NCI-H2107 (cell line): ENCODE results near the gene ANKRD39.
"Not testable (repeated sequence)": the region's sequence is repeated elsewhere in the genome, so short reads cannot be mapped to it uniquely, and the experiment has no call there.

Source experiments
- DNase-seq: peaks from one replicate; lab custom pipeline; 2025; lab: John Stamatoyannopoulos, UW

ANKRD39 gene, protein sequence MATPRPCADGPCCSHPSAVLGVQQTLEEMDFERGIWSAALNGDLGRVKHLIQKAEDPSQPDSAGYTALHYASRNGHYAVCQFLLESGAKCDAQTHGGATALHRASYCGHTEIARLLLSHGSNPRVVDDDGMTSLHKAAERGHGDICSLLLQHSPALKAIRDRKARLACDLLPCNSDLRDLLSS

DNA sequence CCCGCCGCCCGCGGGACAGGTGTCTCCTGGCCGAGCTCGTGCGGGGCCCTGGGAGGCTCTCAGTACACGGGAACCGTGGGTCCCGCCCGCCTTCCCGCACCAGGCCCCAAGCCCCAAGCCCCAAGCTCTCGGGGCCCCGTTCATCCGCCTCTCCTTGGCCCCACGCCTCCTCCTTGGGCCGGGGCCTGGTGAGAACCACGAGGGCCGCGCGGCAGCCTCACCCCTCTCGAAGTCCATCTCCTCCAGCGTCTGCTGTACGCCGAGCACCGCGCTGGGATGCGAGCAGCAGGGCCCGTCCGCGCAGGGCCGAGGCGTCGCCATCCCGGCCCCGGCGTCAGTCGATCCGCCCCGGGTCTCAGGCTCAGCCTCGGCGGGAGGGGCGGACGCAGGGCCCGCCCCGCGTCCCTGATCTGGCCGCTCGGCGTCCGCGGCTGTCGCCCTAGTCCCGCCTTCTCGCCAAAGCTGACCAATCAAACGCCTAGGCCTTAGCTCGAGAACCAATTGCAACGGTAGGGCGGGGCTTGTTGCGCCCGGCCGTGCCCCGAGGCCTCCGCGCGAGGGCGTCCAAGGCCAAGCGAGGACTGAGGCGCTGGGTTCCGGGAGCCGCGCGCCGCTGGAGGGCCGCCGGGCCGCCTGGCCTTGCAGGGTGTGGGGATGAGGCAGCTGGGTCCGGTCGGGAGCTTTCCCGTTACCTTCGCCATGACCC is at the start of gene ANKRD39:
TSS of gene ANKRD39 (minus strand) at position 350 of the 706 bp plus-strand sequence. CDS start at position 321, 29 bp downstream.
- peak; percentile 97 for DNase-seq

DNA sequence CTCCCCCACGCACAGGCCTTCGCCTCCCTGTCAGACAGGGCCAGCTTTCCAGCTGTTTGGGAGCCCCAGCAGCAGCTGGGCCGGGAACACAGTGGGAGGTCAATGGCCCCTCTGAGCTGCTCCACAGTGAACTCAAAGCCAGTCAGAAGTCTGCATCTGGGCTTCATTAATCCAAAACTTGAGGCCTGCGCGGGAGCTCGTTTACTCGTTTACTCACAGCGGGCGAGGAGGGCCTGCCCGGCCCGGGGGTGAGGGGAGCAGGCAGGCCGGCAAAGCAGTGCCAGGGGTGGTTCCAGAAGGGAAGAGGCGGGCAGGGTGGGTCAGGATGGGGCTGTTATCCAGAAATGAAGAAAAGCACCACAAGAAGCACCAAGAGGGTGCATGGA is 48.9 kb upstream of the ANKRD39 start:
- no peak for DNase-seq

DNA sequence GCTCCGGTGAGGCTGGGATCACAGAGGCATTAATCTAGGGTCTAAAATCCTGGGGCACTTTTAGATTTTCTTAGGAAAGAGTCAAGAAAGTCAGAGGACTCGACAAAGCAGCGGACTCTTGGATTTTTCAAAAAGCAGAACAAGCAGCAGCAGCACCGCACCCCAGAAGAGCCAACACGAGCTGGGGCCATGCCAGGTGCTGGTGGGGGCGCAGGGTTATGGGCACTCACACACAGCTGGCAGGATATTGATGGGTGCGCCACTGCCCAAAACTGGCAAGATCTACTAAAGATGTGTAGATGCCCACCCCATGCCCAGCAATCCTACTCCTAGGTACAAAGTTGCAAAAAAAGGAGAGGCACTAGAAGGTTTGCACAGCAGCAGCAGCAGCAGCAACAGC is 46.0 kb upstream of the ANKRD39 start:
- DNase-seq: no peak

DNA sequence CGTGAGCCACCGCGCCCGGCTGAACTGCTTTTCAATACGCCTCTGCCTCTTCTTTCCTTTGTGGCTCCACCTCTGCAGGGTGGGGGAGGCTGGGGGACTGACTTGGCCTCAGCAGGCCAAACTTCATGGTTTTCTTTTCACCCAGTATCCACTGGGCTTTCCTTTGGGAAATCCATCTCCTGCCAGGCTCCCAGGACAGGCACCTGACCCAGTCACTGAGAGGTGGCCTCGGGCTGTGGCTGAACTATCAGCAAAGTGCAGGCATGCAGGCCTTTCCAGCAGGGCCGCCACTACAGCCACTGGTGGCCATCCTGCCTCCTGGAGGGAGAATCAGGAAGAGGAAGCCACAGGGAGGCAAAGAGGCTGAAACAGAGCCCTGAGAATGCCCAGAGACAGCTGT is 45.5 kb upstream of the ANKRD39 start:
- no peak for DNase-seq

DNA sequence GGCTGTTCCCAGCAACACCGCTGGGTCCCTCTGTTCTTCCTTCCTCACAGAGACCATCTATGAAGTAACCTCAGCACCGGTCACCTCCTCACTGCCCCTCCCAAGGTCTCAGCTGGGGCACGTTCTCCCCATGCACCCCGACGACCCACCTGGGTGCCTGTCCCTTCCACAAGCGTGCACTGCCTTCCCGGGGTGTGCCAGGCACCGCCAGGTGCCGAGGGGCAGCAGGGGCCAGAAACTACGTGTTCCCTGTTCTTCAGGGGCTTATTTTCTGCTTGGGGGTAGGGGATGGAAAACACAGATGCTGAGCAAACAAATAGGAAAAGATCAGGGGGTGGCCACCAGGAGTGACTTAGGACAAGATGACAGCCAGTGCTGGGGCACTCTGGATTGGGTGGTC is 42.4 kb upstream of the ANKRD39 start:
- no peak for DNase-seq

DNA sequence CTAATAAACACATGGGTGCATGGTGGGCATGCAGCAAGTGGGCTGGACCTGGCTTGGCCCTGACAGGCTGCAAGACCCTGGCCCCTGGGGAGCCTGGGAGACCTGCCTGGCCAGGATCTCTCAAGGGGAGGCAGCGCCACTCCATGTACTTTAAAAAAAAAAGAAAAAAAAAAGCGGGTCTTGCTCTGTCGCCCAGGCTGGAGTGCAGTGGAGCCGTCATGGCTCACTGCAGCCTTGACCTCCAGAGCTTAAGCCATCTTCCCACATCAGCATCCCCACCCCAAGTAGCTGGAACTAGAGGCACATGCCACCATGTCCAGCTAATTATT is 41.6 kb upstream of the ANKRD39 start:
- DNase-seq: no peak

DNA sequence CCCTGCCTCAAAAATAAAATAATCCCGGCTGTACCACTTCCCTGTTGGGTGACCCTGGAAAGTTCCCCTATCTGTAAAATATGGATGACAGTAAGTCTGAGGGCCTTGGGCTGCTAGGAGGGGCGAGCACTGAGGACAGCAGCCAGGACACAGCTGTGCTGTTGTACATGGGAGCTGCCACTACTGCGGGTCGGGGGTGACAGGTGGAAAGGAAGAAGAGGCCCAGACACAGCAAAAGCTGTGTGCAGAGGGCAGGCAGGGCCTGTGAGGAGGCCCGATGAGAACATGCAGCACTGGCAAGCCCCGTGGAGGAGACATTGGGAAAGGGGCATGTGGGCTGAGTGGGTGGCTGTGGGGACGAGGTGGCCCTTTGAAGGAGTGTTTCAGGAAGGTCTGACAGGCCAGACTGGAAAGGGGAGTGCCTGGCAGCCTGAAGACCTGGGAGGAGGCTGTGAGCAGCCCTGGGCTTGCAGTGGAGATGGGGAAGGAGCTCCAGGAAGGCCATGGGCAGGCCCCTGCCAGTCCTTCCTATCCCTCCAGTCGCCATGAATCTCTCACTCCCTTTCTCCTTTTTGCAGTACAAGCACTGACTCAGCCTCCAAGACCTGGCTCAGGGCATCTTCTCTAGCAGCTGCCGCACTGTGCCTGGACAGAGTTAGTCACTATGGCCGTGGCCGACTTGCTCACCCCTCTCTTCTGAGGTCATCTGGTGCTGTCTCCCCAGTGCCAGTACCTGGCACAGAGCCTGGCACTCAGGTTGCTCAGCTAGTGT is 41.0 kb upstream of the ANKRD39 start:
- no peak for DNase-seq

DNA sequence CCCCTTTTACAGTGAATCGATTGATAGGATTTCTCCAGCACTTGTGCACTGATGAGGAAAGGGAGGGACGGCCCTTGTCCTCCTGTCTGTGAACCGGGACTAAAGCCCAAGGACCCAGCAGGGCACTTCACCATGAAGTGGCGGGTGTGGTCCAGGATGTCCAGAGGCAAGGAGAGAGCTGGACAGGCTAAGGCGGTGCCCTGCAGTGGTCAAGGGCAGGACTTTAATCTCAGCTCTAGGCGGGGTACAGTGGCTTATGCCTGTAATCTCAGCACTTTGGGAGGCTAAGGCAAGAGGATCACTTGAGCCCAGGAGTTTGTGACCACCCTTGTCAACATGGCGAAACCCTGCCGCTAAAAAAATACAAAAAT is 40.3 kb upstream of the ANKRD39 start:
- DNase-seq: no peak

DNA sequence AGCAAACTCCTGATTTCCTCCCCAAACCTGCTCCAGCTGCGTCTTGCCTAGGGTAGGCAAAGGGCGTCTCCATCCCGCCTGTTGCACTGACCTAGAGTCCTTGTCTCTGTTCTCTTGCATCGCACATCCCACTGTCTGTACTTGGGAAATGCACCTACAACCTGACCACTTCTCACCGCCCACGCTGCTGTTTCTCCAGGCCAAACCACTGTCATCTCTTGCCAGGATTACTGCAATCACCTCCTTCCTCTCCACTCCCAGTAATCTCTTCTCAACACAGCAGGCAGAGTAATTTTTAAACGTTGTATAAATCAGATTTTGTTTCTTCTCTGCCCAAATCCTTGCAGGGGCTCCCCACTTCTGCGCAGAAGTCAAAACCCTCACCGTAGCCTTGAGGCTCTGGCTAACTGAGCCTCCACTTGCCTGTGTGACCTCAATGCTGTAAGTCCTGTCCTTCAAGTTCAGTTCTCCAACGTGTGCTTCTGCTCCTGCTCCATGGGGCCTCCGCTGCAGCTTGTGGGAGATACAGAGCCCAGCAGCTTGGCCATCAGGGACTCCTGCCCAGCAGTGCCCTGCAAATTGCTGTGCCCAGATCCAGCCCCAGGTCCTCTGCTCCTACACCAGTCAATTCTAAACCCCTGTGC is 39.8 kb upstream of the ANKRD39 start:
- no peak for DNase-seq

DNA sequence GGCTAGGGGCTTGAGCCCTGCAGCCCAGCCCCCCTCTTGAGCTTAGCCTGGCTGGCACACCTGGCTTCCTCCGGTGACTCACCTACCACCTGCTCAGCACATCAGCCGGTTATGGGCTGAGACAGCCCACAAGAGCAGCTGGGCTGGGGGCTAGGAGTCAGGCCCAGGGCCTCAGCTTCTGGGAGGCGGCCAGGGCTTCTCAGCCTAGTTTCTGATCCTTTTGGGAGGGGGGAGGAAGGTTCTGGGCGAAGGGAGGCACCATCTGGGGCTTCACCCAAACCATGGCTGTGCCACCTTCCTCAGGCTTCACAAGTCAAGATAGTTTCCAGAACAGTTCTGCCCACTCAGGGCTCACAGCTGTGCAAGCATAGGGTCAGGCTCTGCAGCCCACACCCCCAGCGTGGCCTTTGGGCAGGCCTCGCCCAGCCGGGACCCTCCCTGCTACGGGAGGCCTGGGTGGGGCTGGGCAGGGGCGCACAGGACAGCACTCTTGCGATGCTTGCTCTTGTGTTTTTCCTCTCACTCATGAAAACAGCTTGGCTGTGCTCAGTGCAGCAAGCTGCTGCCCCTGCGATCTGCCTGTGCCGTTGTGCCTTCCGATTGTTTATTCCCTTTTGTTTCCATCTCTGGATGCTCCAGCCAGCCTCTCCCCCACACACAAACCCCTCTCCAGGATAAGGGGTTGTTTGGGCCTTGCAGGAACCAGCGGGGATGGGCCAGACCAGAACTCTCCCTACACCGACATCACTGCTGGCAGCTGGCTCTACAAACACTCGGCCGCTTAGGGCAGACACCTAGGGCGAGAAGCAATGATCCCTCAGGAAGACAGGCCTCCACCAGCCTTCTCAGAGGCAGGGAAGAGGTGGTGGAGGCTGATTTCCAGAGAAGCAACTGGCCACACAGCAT is 38.2 kb upstream of the ANKRD39 start:
- DNase-seq: peak; percentile 69

DNA sequence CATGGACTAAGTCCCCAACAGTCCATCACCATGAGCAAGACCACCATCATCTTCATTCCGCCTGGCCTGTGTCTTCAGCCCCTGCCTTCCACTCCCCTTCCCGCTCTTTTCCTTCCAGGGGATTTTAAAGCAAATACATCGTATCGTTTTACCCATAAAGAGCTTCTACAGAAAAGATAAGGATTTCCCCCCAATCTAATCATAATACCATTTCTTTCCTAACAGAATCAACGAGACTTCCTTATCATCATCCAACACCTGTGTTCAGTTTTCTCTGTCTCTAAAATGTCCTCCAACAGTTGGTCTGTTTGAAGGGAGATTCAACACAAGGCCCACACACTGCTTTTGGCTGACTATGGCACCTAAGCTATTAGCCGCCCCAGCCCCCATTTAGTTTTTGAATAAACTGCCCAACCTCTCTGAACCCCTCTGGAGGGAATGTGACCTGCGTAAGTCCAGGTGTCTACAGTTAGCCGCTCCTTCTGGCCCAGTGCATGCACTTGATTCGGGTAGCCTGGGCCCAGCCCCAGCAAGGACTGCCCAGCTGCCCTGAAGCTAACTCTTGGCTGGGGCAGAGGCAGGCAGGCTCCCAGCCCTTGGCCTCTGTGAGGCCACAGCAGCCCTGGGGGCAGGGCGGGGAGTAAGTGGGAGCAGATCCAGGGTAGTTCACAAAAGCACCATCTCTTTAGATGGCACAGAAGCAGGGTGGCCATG is 37.4 kb upstream of the ANKRD39 start:
- DNase-seq: no peak

DNA sequence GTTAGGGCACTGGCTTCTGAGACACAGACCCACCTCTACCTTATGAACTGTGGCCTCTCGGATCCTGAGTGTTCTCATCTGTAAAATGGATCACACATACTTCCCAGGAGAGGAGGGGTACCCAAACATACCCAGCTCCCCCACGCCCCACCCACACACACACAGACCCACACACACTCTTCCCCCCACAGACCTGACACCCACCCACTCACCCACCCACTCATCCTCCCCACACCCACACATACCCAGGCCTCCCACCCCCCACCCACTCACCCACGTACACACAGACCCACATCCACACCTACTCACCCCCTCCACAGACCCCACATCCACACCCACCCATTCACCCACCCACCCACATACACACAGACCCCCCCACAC is 36.3 kb upstream of the ANKRD39 start:
- DNase-seq: no peak

DNA sequence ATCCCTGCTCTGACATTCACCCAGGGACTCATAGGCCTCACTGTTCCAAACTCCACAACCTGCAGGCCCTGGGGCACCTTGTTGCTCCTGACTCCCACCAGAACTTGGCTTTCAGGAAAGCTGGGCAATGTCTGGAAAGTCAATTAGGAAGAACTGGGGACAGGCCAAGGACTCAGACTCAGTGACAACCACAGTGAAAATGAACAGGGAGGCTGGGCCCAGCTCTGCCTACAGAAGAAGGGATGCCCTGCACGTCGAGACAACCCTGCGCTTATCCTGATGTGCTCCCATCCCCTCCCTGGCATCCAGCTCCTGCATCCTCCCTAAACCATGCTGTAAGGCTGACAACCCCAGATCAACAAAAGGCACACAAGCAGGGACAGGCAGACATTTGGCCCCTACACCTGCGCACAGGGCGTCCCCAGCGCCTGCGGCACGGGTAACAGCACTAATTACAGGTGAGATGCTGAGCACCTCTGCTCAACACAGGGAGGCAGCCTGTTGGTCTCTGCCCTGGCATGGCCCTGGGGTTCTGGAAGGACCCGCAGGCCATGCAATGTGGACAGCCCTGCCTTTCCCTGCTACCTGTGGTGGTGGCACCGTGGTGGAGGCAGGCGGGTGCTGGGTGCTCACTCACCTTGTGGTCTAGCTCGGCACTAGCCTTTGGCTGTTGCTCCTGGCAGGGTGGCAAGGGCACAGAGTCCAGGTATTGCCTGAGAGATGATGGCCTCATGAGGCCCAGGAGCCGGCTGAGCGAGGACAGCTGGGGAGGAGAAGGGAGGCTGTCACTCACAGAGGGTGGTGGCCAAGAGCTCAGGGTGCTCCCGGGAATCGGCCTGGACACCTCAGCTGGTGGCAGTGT is 35.7 kb upstream of the ANKRD39 start:
- no peak for DNase-seq

DNA sequence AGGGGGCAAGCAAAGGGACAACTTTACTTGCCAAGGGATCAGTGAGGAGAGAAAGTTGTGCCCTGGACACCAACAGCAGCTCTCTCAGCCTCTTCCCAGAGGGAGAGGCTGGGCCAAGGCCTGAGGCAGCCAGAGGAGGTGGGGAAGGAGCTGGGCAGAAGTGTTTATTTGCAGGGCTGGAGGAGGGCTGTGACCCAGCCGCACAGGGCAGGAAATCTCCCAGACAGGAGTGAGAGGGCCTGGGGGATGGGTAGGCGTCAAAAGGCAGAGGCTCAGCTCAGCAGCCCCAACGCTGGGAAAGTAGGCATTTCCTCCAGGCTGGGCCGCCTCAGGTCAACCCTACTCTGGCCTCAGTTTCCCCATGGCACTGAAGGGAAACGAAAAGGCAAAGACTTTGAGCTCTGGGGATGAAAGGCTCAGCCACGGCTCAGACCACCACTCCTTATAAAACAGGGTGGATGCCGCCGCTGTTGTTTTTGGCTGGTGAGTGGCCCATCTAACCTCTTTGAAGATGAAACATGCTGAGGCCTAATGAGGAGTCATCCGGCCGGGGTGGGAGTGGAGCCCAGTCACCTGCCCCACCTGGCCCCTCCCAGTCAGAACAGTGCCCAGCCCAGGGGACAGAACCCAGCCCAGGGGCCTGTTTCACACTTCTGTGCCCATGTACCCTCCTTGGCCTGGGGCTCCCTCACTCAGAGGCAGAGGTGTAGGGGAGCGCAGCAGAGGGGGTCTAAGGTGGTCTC is 33.9 kb upstream of the ANKRD39 start:
- DNase-seq: no peak

DNA sequence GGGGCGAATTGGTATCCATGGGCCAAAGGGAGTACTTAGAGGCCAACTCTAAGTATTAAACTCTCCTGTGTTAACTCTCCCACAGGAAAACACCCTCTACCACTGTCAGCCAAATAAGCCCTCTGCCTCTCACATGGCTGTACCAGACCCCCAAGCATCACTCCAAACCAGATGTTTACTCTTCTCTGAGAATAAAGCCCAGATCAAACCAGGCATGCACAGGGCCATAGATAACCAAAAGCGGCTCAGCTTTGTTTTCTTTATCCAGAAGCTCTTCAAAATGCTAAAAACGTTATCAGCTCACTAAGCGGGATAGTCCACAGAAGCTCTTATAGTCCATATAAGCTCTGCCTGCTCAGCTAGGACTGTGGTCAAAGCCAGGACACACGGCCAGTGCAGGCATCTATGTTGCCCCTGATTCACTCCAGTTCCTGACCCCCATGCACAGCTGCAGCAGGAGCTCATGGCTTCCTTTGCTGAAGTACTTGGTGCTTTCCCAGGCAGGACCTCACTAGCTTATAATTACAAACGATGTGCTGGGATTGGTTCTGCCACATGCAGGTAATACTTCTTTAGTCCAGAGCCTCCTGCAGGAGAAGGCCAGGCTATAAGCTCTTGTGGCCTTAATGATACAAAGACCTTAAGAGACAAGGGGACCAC is 33.0 kb upstream of the ANKRD39 start:
- no peak for DNase-seq

DNA sequence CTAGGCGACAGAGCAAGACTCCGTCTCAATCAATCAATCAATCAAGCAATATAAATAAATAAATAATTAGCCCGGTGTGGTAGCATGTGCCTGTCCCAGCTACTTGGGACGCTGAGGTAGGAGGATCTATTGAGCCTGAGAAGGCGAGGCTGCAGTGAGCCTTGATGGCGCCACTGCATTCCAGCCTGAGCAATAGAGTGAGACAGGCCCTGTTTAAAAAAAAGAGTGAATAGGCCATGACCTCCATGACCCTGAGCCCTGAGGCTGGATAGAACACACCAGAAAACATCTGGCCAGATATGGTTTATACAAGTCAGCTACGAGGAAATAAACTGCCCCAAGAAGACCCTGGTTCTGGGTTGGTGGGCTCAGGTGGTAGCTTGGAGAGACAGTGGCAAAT is 32.4 kb upstream of the ANKRD39 start:
- no peak for DNase-seq

DNA sequence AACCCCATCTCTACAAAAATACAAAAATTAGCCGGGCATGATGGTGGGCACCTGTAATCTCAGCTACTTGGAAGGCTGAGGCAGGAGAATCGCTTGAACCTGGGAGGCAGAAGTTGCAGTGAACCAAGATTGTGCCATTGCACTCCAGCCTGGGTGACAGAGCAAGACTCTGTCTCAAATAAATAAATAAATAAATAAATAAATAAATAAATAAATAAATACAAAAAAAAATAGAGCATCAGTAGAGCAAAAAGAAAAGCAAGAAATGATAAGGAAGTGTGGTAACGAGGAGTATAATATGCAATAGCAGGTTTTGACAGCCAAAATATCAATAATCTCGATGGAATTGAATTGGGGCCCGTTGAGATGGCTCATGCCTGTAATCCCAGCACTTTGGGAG is 31.7 kb upstream of the ANKRD39 start:
- DNase-seq: not testable (repeated sequence)

DNA sequence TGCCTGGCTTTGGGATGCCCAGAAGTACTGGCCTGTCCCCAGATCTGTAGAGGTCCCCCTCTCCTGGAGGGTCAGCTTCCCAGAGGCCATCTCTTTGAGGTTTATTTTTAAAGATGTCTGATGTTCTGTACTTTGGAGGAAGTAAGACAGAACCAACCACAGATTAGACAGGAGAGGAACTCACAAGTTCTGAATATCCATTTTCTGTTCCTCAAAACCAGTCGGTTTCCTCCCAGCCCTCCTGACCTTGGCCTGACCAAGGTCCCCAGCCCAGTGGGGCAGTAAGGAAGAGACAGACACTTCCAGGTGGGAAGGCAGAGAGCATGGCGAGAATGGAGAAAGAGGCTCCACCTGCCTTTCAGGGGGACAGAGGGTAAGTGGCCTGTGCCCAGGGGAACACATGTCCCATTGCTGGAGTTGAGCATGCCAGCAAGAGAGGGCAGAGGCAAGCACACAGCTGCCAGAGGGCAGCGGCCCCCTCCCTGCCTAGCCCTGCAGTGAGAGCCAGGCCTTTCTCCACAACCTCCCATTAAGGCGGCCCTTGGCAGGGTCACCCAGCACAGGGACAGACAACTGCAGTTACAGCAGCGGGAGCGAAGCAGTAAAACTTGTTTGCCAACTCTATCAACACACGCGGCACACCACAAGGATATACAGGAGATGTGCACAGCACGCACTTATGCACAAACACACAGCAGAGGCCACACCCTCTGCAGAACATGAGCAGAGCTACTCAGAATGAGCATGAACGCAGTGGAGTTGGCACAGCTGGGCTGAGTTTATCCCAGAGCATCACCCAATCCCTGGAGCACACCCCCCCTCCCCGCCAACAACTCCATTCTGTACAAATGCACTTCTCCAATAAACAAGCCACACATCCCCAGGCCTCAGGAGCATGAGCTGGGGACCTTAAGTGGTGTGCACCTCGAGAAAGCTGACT is 30.5 kb upstream of the ANKRD39 start:
- DNase-seq: no peak
